HepG2 (cell line): ENCODE data around the gene ATP7B. TPM values are rescaled to one million over a fixed set of nuclear protein-coding genes. Genes with fewer than 3 reads are reported as not detected.

Experiments
- ATRX ChIP-seq: sonication (generic); formaldehyde crosslinking; IDR thresholded peaks from 2 replicates; pipeline ENCODE4 v1.4.0; 2020; ENCODE audit warnings: missing genetic modification reagents, borderline replicate concordance
- CREBL2 ChIP-seq: sonication (generic); formaldehyde crosslinking; IDR thresholded peaks from 2 replicates; pipeline ENCODE4 v1.8.1; 2023; ENCODE audit warnings: missing genetic modification reagents, mild to moderate bottlenecking, borderline replicate concordance
- HNRNPH1 ChIP-seq: fragments of 200-400 bp; formaldehyde crosslinking; optimal IDR thresholded peaks from 2 replicates; pipeline ENCODE3; 2017; ENCODE audit warnings: mild to moderate bottlenecking, low read depth, low read length
- MAFG ChIP-seq: sonication (generic); formaldehyde crosslinking; IDR thresholded peaks from 2 replicates; pipeline ENCODE4 v1.5.1; 2020; ENCODE audit warnings: mild to moderate bottlenecking, missing genetic modification reagents
- MED13 ChIP-seq: sonication (generic); formaldehyde crosslinking; IDR thresholded peaks from 2 replicates; pipeline ENCODE4 v1.5.0; 2020; ENCODE audit warnings: missing genetic modification reagents
- MIXL1 ChIP-seq: IDR thresholded peaks from 2 replicates; pipeline ENCODE4 v1.6.1; 2016
- PTBP1 ChIP-seq: fragments of 200-400 bp; formaldehyde crosslinking; IDR thresholded peaks from 2 replicates; pipeline ENCODE4 v1.6.1; 2018; ENCODE audit warnings: low read length, low read depth; ENCODE audit not compliant: poor library complexity, severe bottlenecking
- REL ChIP-seq: sonication (generic); formaldehyde crosslinking; conservative IDR thresholded peaks from 2 replicates; pipeline ENCODE4 v1.8.0; 2022; ENCODE audit warnings: mild to moderate bottlenecking, missing genetic modification reagents, moderate library complexity
- SAFB2 ChIP-seq: sonication (generic); formaldehyde crosslinking; IDR thresholded peaks from 2 replicates; pipeline ENCODE4 v1.5.1; 2020; ENCODE audit warnings: missing genetic modification reagents, low read depth, mild to moderate bottlenecking, borderline replicate concordance
- TEAD3 ChIP-seq: optimal IDR thresholded peaks from 2 replicates; pipeline ENCODE3; 2016; ENCODE audit warnings: borderline replicate concordance
- THAP7 ChIP-seq: sonication (generic); formaldehyde crosslinking; IDR thresholded peaks from 2 replicates; pipeline ENCODE4 v1.8.1; 2023; ENCODE audit warnings: mild to moderate bottlenecking, missing genetic modification reagents
- ZFP90 ChIP-seq: sonication (generic); formaldehyde crosslinking; IDR thresholded peaks from 2 replicates; pipeline ENCODE4 v1.8.0; 2022; ENCODE audit warnings: missing genetic modification reagents, mild to moderate bottlenecking, inconsistent platforms, borderline replicate concordance
- ZNF354B ChIP-seq: sonication (generic); formaldehyde crosslinking; IDR thresholded peaks from 2 replicates; pipeline ENCODE4 v1.8.0; 2022; ENCODE audit warnings: mild to moderate bottlenecking, missing genetic modification reagents
- ZNF431 ChIP-seq: sonication (generic); formaldehyde crosslinking; IDR thresholded peaks from 2 replicates; pipeline ENCODE4 v1.9.0; 2022; ENCODE audit warnings: missing genetic modification reagents, low read depth, mild to moderate bottlenecking, borderline replicate concordance
- ZNF432 ChIP-seq: sonication (generic); formaldehyde crosslinking; IDR thresholded peaks from 2 replicates; pipeline ENCODE4 v1.5.0; 2020; ENCODE audit warnings: missing genetic modification reagents, mild to moderate bottlenecking, borderline replicate concordance
- ZNF484 ChIP-seq: sonication (generic); formaldehyde crosslinking; IDR thresholded peaks from 2 replicates; pipeline ENCODE4 v1.5.1; 2020; ENCODE audit warnings: mild to moderate bottlenecking, low read depth, missing genetic modification reagents, borderline replicate concordance
- ZNF616 ChIP-seq: sonication (generic); formaldehyde crosslinking; IDR thresholded peaks from 2 replicates; pipeline ENCODE4 v1.5.0; 2020; ENCODE audit warnings: low read depth, mild to moderate bottlenecking, missing genetic modification reagents
- ZNF670 ChIP-seq: sonication (generic); formaldehyde crosslinking; IDR thresholded peaks from 2 replicates; pipeline ENCODE4 v1.8.0; 2022; ENCODE audit warnings: mild to moderate bottlenecking, missing genetic modification reagents, borderline replicate concordance
- ZNF713 ChIP-seq: sonication (generic); formaldehyde crosslinking; IDR thresholded peaks from 2 replicates; pipeline ENCODE4 v1.4.0; 2020; ENCODE audit warnings: mild to moderate bottlenecking, missing genetic modification reagents
- ZNF773 ChIP-seq: sonication (generic); formaldehyde crosslinking; IDR thresholded peaks from 2 replicates; pipeline ENCODE4 v1.4.0; 2020; ENCODE audit warnings: missing genetic modification reagents, borderline replicate concordance
- ZNF850 ChIP-seq: sonication (generic); formaldehyde crosslinking; conservative IDR thresholded peaks from 2 replicates; pipeline ENCODE4 v1.9.0; 2021; ENCODE audit warnings: mild to moderate bottlenecking, missing genetic modification reagents
- ZSCAN5A ChIP-seq: sonication (generic); formaldehyde crosslinking; IDR thresholded peaks from 2 replicates; pipeline ENCODE4 v1.8.0; 2022; ENCODE audit warnings: mild to moderate bottlenecking, missing genetic modification reagents, borderline replicate concordance
- polyA plus RNA-seq, 8 experiments: library from polyadenylated mRNA; depleted of rRNA in 3 of 8; stranded (reverse) in 7 of 8; unstranded in 1 of 8; fragments of >200 nt; fragmentation: Illumina TruSeq in 4 of 8; extraction: Trizol in 4 of 8; gene quantifications; 2 replicates each; pipeline versions ENCODE4 v1.2.1 to v1.2.3, GENCODE V29; 2011 to 2016; ENCODE audit warnings: low read depth in 4 of 8, missing spikeins in 1 of 8, mixed read lengths in 1 of 8; ENCODE audit not compliant: insufficient read depth in 1 of 8
- total RNA-seq, 5 experiments: library from RNA; depleted of rRNA; stranded (reverse); fragments of >200 nt; fragmentation: Illumina TruSeq; extraction: Trizol; gene quantifications; 2 replicates each; pipeline ENCODE4 v1.2.3, GENCODE V29; 2016; ENCODE audit warnings: low read depth in 1 of 5
- TF ChIP-seq, protein P1 (sequence below): sonication (generic); formaldehyde crosslinking; conservative IDR thresholded peaks from 2 replicates; pipeline ENCODE4 v1.8.0; 2022; ENCODE audit warnings: low read depth, missing genetic modification reagents
- TF ChIP-seq, protein P2 (sequence below): sonication (generic); formaldehyde crosslinking; IDR thresholded peaks from 2 replicates; pipeline ENCODE4 v1.8.0; 2023; ENCODE audit warnings: mild to moderate bottlenecking, missing genetic modification reagents
- TF ChIP-seq, protein P3 (sequence below): sonication (generic); formaldehyde crosslinking; IDR thresholded peaks from 2 replicates; pipeline ENCODE4 v1.4.0; 2020; ENCODE audit warnings: missing genetic modification reagents

ATP7B gene
- total and polyA plus RNA-seq, 2 of the 13 experiments (the other 11 are each of a cell fraction or from before 2014, with no cell fraction given): 31.8 to 57.4 TPM

- TF ChIP-seq, protein P1, sequence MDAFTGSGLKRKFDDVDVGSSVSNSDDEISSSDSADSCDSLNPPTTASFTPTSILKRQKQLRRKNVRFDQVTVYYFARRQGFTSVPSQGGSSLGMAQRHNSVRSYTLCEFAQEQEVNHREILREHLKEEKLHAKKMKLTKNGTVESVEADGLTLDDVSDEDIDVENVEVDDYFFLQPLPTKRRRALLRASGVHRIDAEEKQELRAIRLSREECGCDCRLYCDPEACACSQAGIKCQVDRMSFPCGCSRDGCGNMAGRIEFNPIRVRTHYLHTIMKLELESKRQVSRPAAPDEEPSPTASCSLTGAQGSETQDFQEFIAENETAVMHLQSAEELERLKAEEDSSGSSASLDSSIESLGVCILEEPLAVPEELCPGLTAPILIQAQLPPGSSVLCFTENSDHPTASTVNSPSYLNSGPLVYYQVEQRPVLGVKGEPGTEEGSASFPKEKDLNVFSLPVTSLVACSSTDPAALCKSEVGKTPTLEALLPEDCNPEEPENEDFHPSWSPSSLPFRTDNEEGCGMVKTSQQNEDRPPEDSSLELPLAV: no peak
- TF ChIP-seq ZNF432 (CRISPR knock-in tag) (no peak), ZNF431 (CRISPR knock-in tag) (no peak), ZNF670 (CRISPR knock-in tag) (no peak), ZNF773 (CRISPR knock-in tag) (no peak), SAFB2 (CRISPR knock-in tag) (no peak), ZNF484 (CRISPR knock-in tag) (no peak), ZSCAN5A (no peak), TEAD3 (peak; percentile 99), THAP7 (CRISPR knock-in tag) (no peak), MIXL1 (CRISPR knock-in tag) (peak; percentile 53; the same call in 1 of the 2 replicates), HNRNPH1 (no peak), PTBP1 (no peak), ZNF850 (no peak), MAFG (no peak), CREBL2 (CRISPR knock-in tag) (no peak), REL (CRISPR knock-in tag) (no peak), ZNF713 (CRISPR knock-in tag) (no peak), ATRX (no peak), ZNF354B (CRISPR knock-in tag) (no peak), MED13 (CRISPR knock-in tag) (no peak), ZFP90 (CRISPR knock-in tag) (no peak), ZNF616 (CRISPR knock-in tag) (no peak)
- TF ChIP-seq, protein P2, sequence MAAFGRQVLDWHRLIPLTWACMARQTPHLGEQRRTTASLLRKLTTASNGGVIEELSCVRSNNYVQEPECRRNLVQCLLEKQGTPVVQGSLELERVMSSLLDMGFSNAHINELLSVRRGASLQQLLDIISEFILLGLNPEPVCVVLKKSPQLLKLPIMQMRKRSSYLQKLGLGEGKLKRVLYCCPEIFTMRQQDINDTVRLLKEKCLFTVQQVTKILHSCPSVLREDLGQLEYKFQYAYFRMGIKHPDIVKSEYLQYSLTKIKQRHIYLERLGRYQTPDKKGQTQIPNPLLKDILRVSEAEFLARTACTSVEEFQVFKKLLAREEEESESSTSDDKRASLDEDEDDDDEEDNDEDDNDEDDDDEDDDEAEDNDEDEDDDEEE: no peak
- TF ChIP-seq, protein P3, sequence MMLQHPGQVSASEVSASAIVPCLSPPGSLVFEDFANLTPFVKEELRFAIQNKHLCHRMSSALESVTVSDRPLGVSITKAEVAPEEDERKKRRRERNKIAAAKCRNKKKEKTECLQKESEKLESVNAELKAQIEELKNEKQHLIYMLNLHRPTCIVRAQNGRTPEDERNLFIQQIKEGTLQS: no peak
Observed at GRCh38 chr13:51997641-51998330, 13.5 kb downstream of the ATP7B start (continued).
